Measurements from ENCODE around the gene ATP9B.

Gene ATP9B

GRCh38 chr18:79409313-79409712 lies 340.1 kb downstream of the ATP9B start:
- Histone ChIP-seq H3K27me3 (ENCODE audit: control insufficient read depth, insufficient read depth, low read length) (no peaks in the 10 kb centered on the region), H3K4me3 (ENCODE audit: low read length) (no peak overlapping the region), H3K4me1 (ENCODE audit: control insufficient read depth, insufficient read depth, low read length) (peaks cover 4% of the 10 kb centered on the region; the same call in 1 of the 2 replicates), H3K27ac (ENCODE audit: low read length) (no peak overlapping the region), H3K36me3 (ENCODE audit: control insufficient read depth, insufficient read depth, low read length) (peaks cover 3% of the 10 kb centered on the region; the same call in 1 of the 2 replicates), H3K9me3 (ENCODE audit: control insufficient read depth, insufficient read depth, low read length) (no peaks in the 10 kb centered on the region)
- DNase-seq (ENCODE audit: low read depth, low spot score), result no peak
- 100% methylated on average over 3 of the region's 3 CpGs for WGBS (ENCODE audit: insufficient coverage, insufficient read length)

GRCh38 chr18:79410171-79410641 lies 341.0 kb downstream of the ATP9B start:
- Histone ChIP-seq H3K4me3 (ENCODE audit: low read length) (no peak overlapping the region), H3K36me3 (ENCODE audit: control insufficient read depth, insufficient read depth, low read length) (peaks cover 3% of the 10 kb centered on the region; the same call in 1 of the 2 replicates), H3K27me3 (ENCODE audit: control insufficient read depth, insufficient read depth, low read length) (no peaks in the 10 kb centered on the region), H3K27ac (ENCODE audit: low read length) (no peak overlapping the region), H3K9me3 (ENCODE audit: control insufficient read depth, insufficient read depth, low read length) (no peaks in the 10 kb centered on the region), H3K4me1 (ENCODE audit: control insufficient read depth, insufficient read depth, low read length) (peaks cover 3% of the 10 kb centered on the region; the same call in 1 of the 2 replicates)
- no CpG with 5 or more reads among the region's 30 CpGs for WGBS (ENCODE audit: insufficient coverage, insufficient read length)
- no peak for DNase-seq (ENCODE audit: low read depth, low spot score)

GRCh38 chr18:79410731-79411613 lies 341.8 kb downstream of the ATP9B start:
- no peak overlapping the region for H3K27ac ChIP-seq (ENCODE audit: low read length)
- no CpG with 5 or more reads among the region's 84 CpGs for WGBS (ENCODE audit: insufficient coverage, insufficient read length)

GRCh38 chr18:79411614-79412526 lies 342.7 kb downstream of the ATP9B start:
- Histone ChIP-seq H3K4me1 (ENCODE audit: control insufficient read depth, insufficient read depth, low read length) (peaks cover 3% of the 10 kb centered on the region; the same call in 1 of the 2 replicates), H3K9me3 (ENCODE audit: control insufficient read depth, insufficient read depth, low read length) (no peaks in the 10 kb centered on the region), H3K27ac (ENCODE audit: low read length) (no peak overlapping the region), H3K36me3 (ENCODE audit: control insufficient read depth, insufficient read depth, low read length) (peaks cover 3% of the 10 kb centered on the region; the same call in 1 of the 2 replicates), H3K27me3 (ENCODE audit: control insufficient read depth, insufficient read depth, low read length) (no peaks in the 10 kb centered on the region), H3K4me3 (ENCODE audit: low read length) (no peak overlapping the region)
- WGBS (ENCODE audit: insufficient coverage, insufficient read length), result no CpG with 5 or more reads among the region's 47 CpGs
- no peak for DNase-seq (ENCODE audit: low read depth, low spot score)

More at GRCh38 chr18:79410731-79411613, 341.8 kb downstream of the ATP9B start:
- Histone ChIP-seq H3K4me1 (ENCODE audit: control insufficient read depth, insufficient read depth, low read length) (peaks cover 3% of the 10 kb centered on the region; the same call in 1 of the 2 replicates), H3K36me3 (ENCODE audit: control insufficient read depth, insufficient read depth, low read length) (peaks cover 3% of the 10 kb centered on the region; the same call in 1 of the 2 replicates), H3K4me3 (ENCODE audit: low read length) (no peak overlapping the region), H3K27me3 (ENCODE audit: control insufficient read depth, insufficient read depth, low read length) (no peaks in the 10 kb centered on the region), H3K9me3 (ENCODE audit: control insufficient read depth, insufficient read depth, low read length) (no peaks in the 10 kb centered on the region)
- DNase-seq (ENCODE audit: low read depth, low spot score), result no peak

GRCh38 chr18:79413025-79413424 lies 343.8 kb downstream of the ATP9B start:
- DNase-seq (ENCODE audit: low read depth, low spot score), result no peak
- Histone ChIP-seq H3K9me3 (ENCODE audit: control insufficient read depth, insufficient read depth, low read length) (no peaks in the 10 kb centered on the region), H3K27me3 (ENCODE audit: control insufficient read depth, insufficient read depth, low read length) (no peaks in the 10 kb centered on the region), H3K27ac (ENCODE audit: low read length) (no peak overlapping the region), H3K36me3 (ENCODE audit: control insufficient read depth, insufficient read depth, low read length) (peaks cover 3% of the 10 kb centered on the region; the same call in 1 of the 2 replicates), H3K4me1 (ENCODE audit: control insufficient read depth, insufficient read depth, low read length) (peaks cover 3% of the 10 kb centered on the region; the same call in 1 of the 2 replicates), H3K4me3 (ENCODE audit: low read length) (no peak overlapping the region)
- WGBS (ENCODE audit: insufficient coverage, insufficient read length), result no CpG with 5 or more reads among the region's 16 CpGs

GRCh38 chr18:79413426-79413825 lies 344.2 kb downstream of the ATP9B start:
- Histone ChIP-seq H3K27me3 (ENCODE audit: control insufficient read depth, insufficient read depth, low read length) (no peaks in the 10 kb centered on the region), H3K36me3 (ENCODE audit: control insufficient read depth, insufficient read depth, low read length) (peaks cover 3% of the 10 kb centered on the region; the same call in 1 of the 2 replicates), H3K27ac (ENCODE audit: low read length) (no peak overlapping the region), H3K4me3 (ENCODE audit: low read length) (no peak overlapping the region), H3K4me1 (ENCODE audit: control insufficient read depth, insufficient read depth, low read length) (peaks cover 3% of the 10 kb centered on the region; the same call in 1 of the 2 replicates), H3K9me3 (ENCODE audit: control insufficient read depth, insufficient read depth, low read length) (no peaks in the 10 kb centered on the region)
- no CpG with 5 or more reads among the region's 16 CpGs for WGBS (ENCODE audit: insufficient coverage, insufficient read length)
- no peak for DNase-seq (ENCODE audit: low read depth, low spot score)

- H3K27ac ChIP-seq (ENCODE audit: low read length), result no peak overlapping the region
- peaks cover 3% of the 10 kb centered on the region; the same call in 1 of the 2 replicates for H3K36me3 ChIP-seq (ENCODE audit: control insufficient read depth, insufficient read depth, low read length)
- no peaks in the 10 kb centered on the region for H3K27me3 ChIP-seq (ENCODE audit: control insufficient read depth, insufficient read depth, low read length)
- peaks cover 3% of the 10 kb centered on the region; the same call in 1 of the 2 replicates for H3K4me1 ChIP-seq (ENCODE audit: control insufficient read depth, insufficient read depth, low read length)
- H3K9me3 ChIP-seq (ENCODE audit: control insufficient read depth, insufficient read depth, low read length), result no peaks in the 10 kb centered on the region
- DNase-seq (ENCODE audit: low read depth, low spot score), result no peak
- no peak overlapping the region for H3K4me3 ChIP-seq (ENCODE audit: low read length)
- no CpG with 5 or more reads among the region's 9 CpGs for WGBS (ENCODE audit: insufficient coverage, insufficient read length)
These were observed 344.7 kb downstream of the ATP9B start for GRCh38 chr18:79413901-79414300.

GRCh38 chr18:79416022-79416676 lies 347.0 kb downstream of the ATP9B start:
- H3K27ac ChIP-seq (ENCODE audit: low read length), result no peak overlapping the region
- whole genome bisulfite sequencing (ENCODE audit: insufficient coverage, insufficient read length), result no CpG with 5 or more reads among the region's 24 CpGs
- no peak for DNase-seq (ENCODE audit: low read depth, low spot score)
- no peaks in the 10 kb centered on the region; the same call in 1 of the 2 replicates for H3K36me3 ChIP-seq (ENCODE audit: control insufficient read depth, insufficient read depth, low read length)
- H3K4me3 ChIP-seq (ENCODE audit: low read length), result no peak overlapping the region
- H3K9me3 ChIP-seq (ENCODE audit: control insufficient read depth, insufficient read depth, low read length), result no peaks in the 10 kb centered on the region
- H3K4me1 ChIP-seq (ENCODE audit: control insufficient read depth, insufficient read depth, low read length), result peaks cover 3% of the 10 kb centered on the region; the same call in 1 of the 2 replicates
- H3K27me3 ChIP-seq (ENCODE audit: control insufficient read depth, insufficient read depth, low read length), result no peaks in the 10 kb centered on the region

GRCh38 chr18:79416677-79417052 lies 347.5 kb downstream of the ATP9B start:
- Histone ChIP-seq H3K4me3 (ENCODE audit: low read length) (no peak overlapping the region), H3K9me3 (ENCODE audit: control insufficient read depth, insufficient read depth, low read length) (no peaks in the 10 kb centered on the region), H3K27ac (ENCODE audit: low read length) (no peak overlapping the region), H3K27me3 (ENCODE audit: control insufficient read depth, insufficient read depth, low read length) (no peaks in the 10 kb centered on the region), H3K36me3 (ENCODE audit: control insufficient read depth, insufficient read depth, low read length) (no peaks in the 10 kb centered on the region), H3K4me1 (ENCODE audit: control insufficient read depth, insufficient read depth, low read length) (peaks cover 1% of the 10 kb centered on the region; the same call in 1 of the 2 replicates)
- WGBS (ENCODE audit: insufficient coverage, insufficient read length), result no CpG with 5 or more reads among the region's 12 CpGs
- DNase-seq (ENCODE audit: low read depth, low spot score), result no peak

Measured in iPS DF 6.9 (cell line).